Sigmoid colon (tissue), 4 donors: Measurements from ENCODE around the gene PLEKHN1.

Source experiments
- EP300 ChIP-seq, 4 donors: sonication (generic); formaldehyde crosslinking; IDR thresholded peaks; one replicate each; pipeline ENCODE4 v1.6.1; 2017; ENCODE audit warnings: antibody characterized with exemption in 4 of 4
- POLR2A ChIP-seq, 2 donors: fragments of 450-650 bp; IDR thresholded peaks; one replicate each; pipeline ENCODE4 v1.6.1; 2016; ENCODE audit warnings: antibody characterized with exemption in 2 of 2, mild to moderate bottlenecking in 2 of 2, moderate library complexity in 2 of 2
- TF ChIP-seq, protein P1 (sequence below), 4 experiments: fragments of 450-650 bp in 3 of 4; fragments of 200-600 bp in 1 of 4; IDR thresholded peaks; one replicate each; pipeline ENCODE4 v1.5.1; 2016 to 2019; ENCODE audit warnings: antibody characterized with exemption in 4 of 4, mild to moderate bottlenecking in 3 of 4, moderate library complexity in 2 of 4

DNA sequence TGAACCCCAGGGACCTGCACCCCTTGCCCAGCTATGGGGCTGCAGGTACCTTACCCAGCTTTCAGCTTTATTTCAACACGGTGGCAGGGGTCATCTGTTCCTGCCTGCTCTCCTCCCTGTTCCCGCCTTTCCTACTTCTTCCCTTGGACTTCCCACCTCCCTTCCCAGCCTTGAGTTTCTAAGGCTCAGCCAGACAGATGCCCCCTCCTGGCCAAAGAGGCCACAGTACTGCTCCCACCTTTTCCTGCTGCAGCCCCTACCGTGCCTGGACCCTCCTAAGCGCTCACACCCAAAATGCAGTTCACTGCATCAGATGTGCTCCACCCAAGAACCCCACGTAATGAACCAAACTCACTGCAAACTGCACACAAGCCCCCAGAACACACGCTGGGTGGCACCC is 14.9 kb upstream of the PLEKHN1 start:
- TF ChIP-seq, protein P1, sequence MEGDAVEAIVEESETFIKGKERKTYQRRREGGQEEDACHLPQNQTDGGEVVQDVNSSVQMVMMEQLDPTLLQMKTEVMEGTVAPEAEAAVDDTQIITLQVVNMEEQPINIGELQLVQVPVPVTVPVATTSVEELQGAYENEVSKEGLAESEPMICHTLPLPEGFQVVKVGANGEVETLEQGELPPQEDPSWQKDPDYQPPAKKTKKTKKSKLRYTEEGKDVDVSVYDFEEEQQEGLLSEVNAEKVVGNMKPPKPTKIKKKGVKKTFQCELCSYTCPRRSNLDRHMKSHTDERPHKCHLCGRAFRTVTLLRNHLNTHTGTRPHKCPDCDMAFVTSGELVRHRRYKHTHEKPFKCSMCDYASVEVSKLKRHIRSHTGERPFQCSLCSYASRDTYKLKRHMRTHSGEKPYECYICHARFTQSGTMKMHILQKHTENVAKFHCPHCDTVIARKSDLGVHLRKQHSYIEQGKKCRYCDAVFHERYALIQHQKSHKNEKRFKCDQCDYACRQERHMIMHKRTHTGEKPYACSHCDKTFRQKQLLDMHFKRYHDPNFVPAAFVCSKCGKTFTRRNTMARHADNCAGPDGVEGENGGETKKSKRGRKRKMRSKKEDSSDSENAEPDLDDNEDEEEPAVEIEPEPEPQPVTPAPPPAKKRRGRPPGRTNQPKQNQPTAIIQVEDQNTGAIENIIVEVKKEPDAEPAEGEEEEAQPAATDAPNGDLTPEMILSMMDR (IDR thresholded peaks at IDR 0.05), result no peak
- no peak for TF ChIP-seq POLR2A (IDR thresholded peaks at IDR 0.05)
- no peak for TF ChIP-seq EP300 (IDR thresholded peaks at IDR 0.05)
